GM18508 (cell line): ENCODE results near the gene MTOR.

ENCODE experiments used
- ATAC-seq: cut with Tn5 transposase; IDR thresholded peaks from one replicate; pipeline ENCODE4 v1.9.1; 2021; ENCODE audit warnings: moderate number of reproducible peaks; ENCODE audit not compliant: insufficient read depth, unreplicated experiment

MTOR gene

GRCh38 chr1:11156963-11157362 is 105.4 kb downstream of the MTOR start:
- no peak for ATAC-seq

GRCh38 chr1:11156441-11156840 is 105.9 kb downstream of the MTOR start:
- ATAC-seq = no peak

- no peak for ATAC-seq
Measured at GRCh38 chr1:11153184-11153583, 109.2 kb downstream of the MTOR start.

- no peak for ATAC-seq
Measured at GRCh38 chr1:11152755-11153154, 109.6 kb downstream of the MTOR start.

GRCh38 chr1:11151826-11152612 is 110.3 kb downstream of the MTOR start:
- no peak for ATAC-seq

- no peak for ATAC-seq
Measured at GRCh38 chr1:11151114-11151513, 111.2 kb downstream of the MTOR start.

- ATAC-seq = no peak
Measured at GRCh38 chr1:11150326-11150725, 112.0 kb downstream of the MTOR start.

GRCh38 chr1:11147197-11147770 is 115.1 kb downstream of the MTOR start:
- no peak for ATAC-seq

GRCh38 chr1:11145741-11146140 is 116.6 kb downstream of the MTOR start:
- no peak for ATAC-seq

- ATAC-seq = no peak
Measured at GRCh38 chr1:11144570-11145256, 117.6 kb downstream of the MTOR start.

GRCh38 chr1:11143907-11144306 is 118.4 kb downstream of the MTOR start:
- no peak for ATAC-seq

GRCh38 chr1:11143401-11143800 is 119.0 kb downstream of the MTOR start:
- no peak for ATAC-seq

GRCh38 chr1:11142618-11143391 is 119.5 kb downstream of the MTOR start:
- no peak for ATAC-seq

- ATAC-seq = no peak
Measured at GRCh38 chr1:11138952-11139351, 123.4 kb downstream of the MTOR start.

GRCh38 chr1:11138029-11138428 is 124.3 kb downstream of the MTOR start:
- no peak for ATAC-seq

GRCh38 chr1:11134898-11135266 is 127.5 kb downstream of the MTOR start:
- no peak for ATAC-seq

GRCh38 chr1:11134251-11134897 is 128.0 kb downstream of the MTOR start:
- ATAC-seq = no peak

GRCh38 chr1:11132563-11133293 is 129.6 kb downstream of the MTOR start:
- ATAC-seq = no peak

- no peak for ATAC-seq
Measured at GRCh38 chr1:11131816-11132215, 130.5 kb downstream of the MTOR start.

- no peak for ATAC-seq
Measured at GRCh38 chr1:11130406-11130805, 131.9 kb downstream of the MTOR start.
